BE2C (cell line): ENCODE results near the gene ORAI2.

ENCODE experiments used
- DNase-seq: peaks from one replicate; pipeline ENCODE4 v3.0.0-alpha.2; 2020
- H3K27me3 ChIP-seq: fragments of 250-450 bp; sonication (Bioruptor Pico); 2 replicates; pipeline ENCODE4 v1.5.1; 2020; ENCODE audit warnings: mild to moderate bottlenecking
- H3K36me3 ChIP-seq: fragments of 250-450 bp; sonication (Bioruptor Pico); 2 replicates; pipeline ENCODE4 v1.5.1; 2020; ENCODE audit warnings: mild to moderate bottlenecking
- H3K4me1 ChIP-seq: fragments of 250-450 bp; sonication (Bioruptor Pico); 2 replicates; pipeline ENCODE4 v1.5.1; 2020
- H3K4me3 ChIP-seq: 2 replicates; pipeline ENCODE4 v1.5.1; 2011; ENCODE audit warnings: low read depth, low read length
- H3K9me3 ChIP-seq: fragments of 250-450 bp; sonication (Bioruptor Pico); 2 replicates; pipeline ENCODE4 v1.5.1; 2020
- CTCF ChIP-seq: IDR thresholded peaks from 2 replicates; pipeline ENCODE4 v1.5.1; 2012; ENCODE audit warnings: mild to moderate bottlenecking, low read depth, low read length

Gene ORAI2

GRCh38 chr7:102467581-102468477 lies 34.5 kb downstream of the ORAI2 start:
- Histone ChIP-seq H3K4me3 (no peak overlapping the region), H3K4me1 (peaks cover 10% of the 10 kb centered on the region), H3K9me3 (no peaks in the 10 kb centered on the region), H3K27me3 (no peaks in the 10 kb centered on the region), H3K36me3 (peaks cover 27% of the 10 kb centered on the region)
- DNase-seq = no peak
- no peak for TF ChIP-seq CTCF

GRCh38 chr7:102468478-102469350 lies 35.3 kb downstream of the ORAI2 start:
- Histone ChIP-seq H3K27me3 (no peaks in the 10 kb centered on the region), H3K9me3 (no peaks in the 10 kb centered on the region), H3K4me3 (no peak overlapping the region), H3K36me3 (peaks cover 36% of the 10 kb centered on the region), H3K4me1 (peaks cover 10% of the 10 kb centered on the region)
- no peak for TF ChIP-seq CTCF
- DNase-seq = peak; percentile 64

GRCh38 chr7:102469351-102469971 lies 36.1 kb downstream of the ORAI2 start:
- Histone ChIP-seq H3K9me3 (no peaks in the 10 kb centered on the region), H3K4me3 (no peak overlapping the region), H3K4me1 (peaks cover 10% of the 10 kb centered on the region), H3K27me3 (no peaks in the 10 kb centered on the region), H3K36me3 (peaks cover 37% of the 10 kb centered on the region)
- TF ChIP-seq CTCF = no peak
- DNase-seq = no peak

- peak; percentile 13 for DNase-seq
- TF ChIP-seq CTCF = no peak
- peaks cover 37% of the 10 kb centered on the region for H3K36me3 ChIP-seq
- no peaks in the 10 kb centered on the region for H3K9me3 ChIP-seq
- no peak overlapping the region for H3K4me3 ChIP-seq
- peaks cover 10% of the 10 kb centered on the region for H3K4me1 ChIP-seq
- H3K27me3 ChIP-seq = no peaks in the 10 kb centered on the region
These were observed 36.8 kb downstream of the ORAI2 start for GRCh38 chr7:102469972-102470825.

- Histone ChIP-seq H3K9me3 (no peaks in the 10 kb centered on the region), H3K4me3 (no peak overlapping the region), H3K4me1 (peaks cover 8% of the 10 kb centered on the region; the same call in 1 of the 2 replicates), H3K36me3 (peaks cover 37% of the 10 kb centered on the region), H3K27me3 (no peaks in the 10 kb centered on the region)
- TF ChIP-seq CTCF = no peak
- peak; percentile 16 for DNase-seq
These were observed 38.4 kb downstream of the ORAI2 start for GRCh38 chr7:102471791-102472125.
